KG1 (cell line): ENCODE results near the gene TRAF1.

ENCODE experiments used
- DNase-seq: peaks from one replicate; lab custom pipeline; 2025; lab: John Stamatoyannopoulos, UW

TRAF1 gene

GRCh38 chr9:120941046-120941770 is 14.6 kb upstream of the TRAF1 start:
- DNase-seq = no peak

GRCh38 chr9:120940573-120940972 is 14.0 kb upstream of the TRAF1 start:
- DNase-seq = no peak

GRCh38 chr9:120938851-120939250 is 12.3 kb upstream of the TRAF1 start:
- no peak for DNase-seq

GRCh38 chr9:120937596-120937995 is 11.0 kb upstream of the TRAF1 start:
- DNase-seq = no peak

- DNase-seq = no peak
Measured at GRCh38 chr9:120937127-120937526, 10.5 kb upstream of the TRAF1 start.

GRCh38 chr9:120936764-120937122 is 10.1 kb upstream of the TRAF1 start:
- no peak for DNase-seq

GRCh38 chr9:120936011-120936763 is 9.6 kb upstream of the TRAF1 start:
- peak; percentile 44 for DNase-seq

- DNase-seq = peak; percentile 58
Measured at GRCh38 chr9:120935383-120935857, 8.8 kb upstream of the TRAF1 start.

GRCh38 chr9:120934281-120934680 is 7.7 kb upstream of the TRAF1 start:
- peak; percentile 49 for DNase-seq

- DNase-seq = no peak
Measured at GRCh38 chr9:120933310-120934055, 6.9 kb upstream of the TRAF1 start.

GRCh38 chr9:120932086-120932823 is 5.7 kb upstream of the TRAF1 start:
- DNase-seq = no peak

- DNase-seq = peak; percentile 74
Measured at GRCh38 chr9:120931231-120932085, 4.9 kb upstream of the TRAF1 start.

- DNase-seq = no peak
Measured at GRCh38 chr9:120929229-120929791, 2.7 kb upstream of the TRAF1 start.

- DNase-seq = no peak
Measured at GRCh38 chr9:120928483-120929228, 2.1 kb upstream of the TRAF1 start.

- no peak for DNase-seq
Measured at GRCh38 chr9:120928015-120928482, 1.5 kb upstream of the TRAF1 start.

- no peak for DNase-seq
Measured at GRCh38 chr9:120927269-120928014, 846 bp upstream of the TRAF1 start.

GRCh38 chr9:120925535-120926396 is 830 bp downstream of the TRAF1 start:
- DNase-seq = no peak
